Measurements from ENCODE around the gene DSCAM.

- TF ChIP-seq, protein P1, sequence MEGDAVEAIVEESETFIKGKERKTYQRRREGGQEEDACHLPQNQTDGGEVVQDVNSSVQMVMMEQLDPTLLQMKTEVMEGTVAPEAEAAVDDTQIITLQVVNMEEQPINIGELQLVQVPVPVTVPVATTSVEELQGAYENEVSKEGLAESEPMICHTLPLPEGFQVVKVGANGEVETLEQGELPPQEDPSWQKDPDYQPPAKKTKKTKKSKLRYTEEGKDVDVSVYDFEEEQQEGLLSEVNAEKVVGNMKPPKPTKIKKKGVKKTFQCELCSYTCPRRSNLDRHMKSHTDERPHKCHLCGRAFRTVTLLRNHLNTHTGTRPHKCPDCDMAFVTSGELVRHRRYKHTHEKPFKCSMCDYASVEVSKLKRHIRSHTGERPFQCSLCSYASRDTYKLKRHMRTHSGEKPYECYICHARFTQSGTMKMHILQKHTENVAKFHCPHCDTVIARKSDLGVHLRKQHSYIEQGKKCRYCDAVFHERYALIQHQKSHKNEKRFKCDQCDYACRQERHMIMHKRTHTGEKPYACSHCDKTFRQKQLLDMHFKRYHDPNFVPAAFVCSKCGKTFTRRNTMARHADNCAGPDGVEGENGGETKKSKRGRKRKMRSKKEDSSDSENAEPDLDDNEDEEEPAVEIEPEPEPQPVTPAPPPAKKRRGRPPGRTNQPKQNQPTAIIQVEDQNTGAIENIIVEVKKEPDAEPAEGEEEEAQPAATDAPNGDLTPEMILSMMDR (IDR thresholded peaks at IDR 0.05): no peak
- TF ChIP-seq POLR2A (IDR thresholded peaks at IDR 0.05): no peak
These were observed 830.3 kb downstream of the DSCAM start for GRCh38 chr21:40016667-40017066.
